Measurements from ENCODE around the gene PRR22.
"Not testable (repeated sequence)": the region's sequence is repeated elsewhere in the genome, so short reads cannot be mapped to it uniquely, and the experiment has no call there.

PRR22 gene

GRCh38 chr19:5749505-5749904 is 35.0 kb downstream of the PRR22 start:
- ATAC-seq, result no peak
- no peak for DNase-seq

- ATAC-seq, DNase-seq: not testable (repeated sequence)
Observed at GRCh38 chr19:5748920-5749319, 35.6 kb downstream of the PRR22 start.

GRCh38 chr19:5744999-5745398 is 39.5 kb downstream of the PRR22 start:
- not testable (repeated sequence) for ATAC-seq, DNase-seq

GRCh38 chr19:5743630-5744029 is 40.9 kb downstream of the PRR22 start:
- DNase-seq (no peak), ATAC-seq (no peak)

- ATAC-seq (no peak), DNase-seq (no peak)
Observed at GRCh38 chr19:5742051-5742450, 42.5 kb downstream of the PRR22 start.

GRCh38 chr19:5738423-5738822 is 46.1 kb downstream of the PRR22 start:
- DNase-seq (no peak), ATAC-seq (no peak)

- DNase-seq, ATAC-seq: not testable (repeated sequence)
Observed at GRCh38 chr19:5733172-5733571, 51.4 kb downstream of the PRR22 start.

Data from stimulated activated naive CD8-positive, alpha-beta T cell treated with anti-CD3 and anti-CD28 coated beads, Interleukin-15, Interleukin-2, amounts not matched to agents 100 U/mL and 50 U/mL, for 24 hours (primary cell).